Stimulated activated CD8-positive, alpha-beta memory T cell treated with anti-CD3 and anti-CD28 coated beads, Interleukin-4, amount 100 ng/mL, for 1 hour (primary cell): ENCODE results near the gene SCAF1.

Experiments
- DNase-seq, 2 donors: peaks; one replicate each; pipeline ENCODE4 v3.0.0-alpha.2; 2020; ENCODE audit warnings: low read depth in 2 of 2, low spot score in 1 of 2

SCAF1 gene

DNA sequence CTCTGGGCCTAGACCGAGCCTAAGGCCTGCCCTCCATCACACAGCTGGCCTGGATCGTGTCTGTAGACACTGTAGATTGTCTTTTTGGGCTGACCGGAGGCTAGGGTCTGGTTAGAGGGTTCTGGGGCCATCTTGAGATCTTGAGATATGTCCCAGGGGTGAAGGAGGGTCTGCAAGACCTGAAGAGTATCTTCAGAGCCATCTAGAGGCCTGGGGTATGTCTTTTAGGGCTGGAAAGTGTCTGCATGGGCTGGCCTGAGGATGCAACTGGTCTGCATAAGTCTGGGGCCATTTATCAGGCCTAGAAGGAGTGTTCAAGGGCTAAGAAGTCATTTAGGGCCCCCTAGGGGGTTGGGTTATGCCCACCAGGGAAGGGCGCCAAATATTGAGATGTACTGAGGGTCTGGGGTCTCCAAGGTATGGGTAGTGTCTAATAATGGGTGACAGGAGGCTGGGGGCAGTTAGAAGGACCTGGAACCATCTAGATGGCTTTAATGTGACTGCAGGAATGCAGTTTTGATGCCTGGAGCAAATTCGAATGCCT is 555 bp downstream of the SCAF1 start:
- no peak for DNase-seq

DNA sequence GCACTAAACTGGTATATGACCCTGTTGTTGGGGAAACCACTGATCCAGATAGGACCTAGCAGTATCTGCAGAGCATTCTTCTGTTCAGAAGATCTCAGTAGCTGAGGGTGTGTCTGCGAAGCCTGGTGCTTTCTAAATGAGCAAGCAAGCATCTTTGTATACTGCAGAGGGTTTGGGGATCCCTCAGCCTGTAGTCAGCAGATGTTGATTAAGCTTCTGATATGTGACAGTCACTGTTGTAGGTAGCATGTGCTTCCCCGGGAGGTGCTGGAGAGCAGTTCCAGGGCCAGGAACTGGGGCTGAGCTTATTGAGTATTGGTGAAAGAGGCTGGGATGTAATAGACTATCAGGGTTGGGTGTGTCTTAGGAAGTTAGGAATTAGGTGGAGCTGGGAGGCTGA is 1.5 kb downstream of the SCAF1 start:
- no peak for DNase-seq

GRCh38 chr19:49645592-49645991 is 3.6 kb downstream of the SCAF1 start:
- no peak for DNase-seq

DNA sequence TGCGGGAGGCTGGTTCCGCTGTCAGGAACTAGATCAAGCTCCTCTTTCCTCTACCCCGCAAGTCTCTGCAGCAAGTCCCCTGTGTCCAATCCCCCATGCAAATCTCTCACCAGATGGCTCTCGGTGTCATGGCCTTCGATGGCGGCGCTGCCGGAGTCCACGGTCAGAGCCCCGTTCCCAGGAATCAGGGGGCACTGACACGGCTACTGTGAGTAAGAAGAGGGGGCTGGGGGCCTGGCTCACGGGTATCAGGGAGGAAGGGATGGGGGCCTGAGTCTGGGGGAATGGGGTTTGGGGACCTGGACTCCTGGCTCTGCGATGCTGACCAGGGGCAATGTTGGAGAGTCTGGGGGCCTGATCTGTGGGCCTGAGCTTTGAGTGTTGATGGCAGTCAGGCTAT is 4.0 kb downstream of the SCAF1 start:
- DNase-seq: no peak

GRCh38 chr19:49646586-49646985 is 4.6 kb downstream of the SCAF1 start:
- DNase-seq: no peak

- DNase-seq: no peak
These were observed 9.2 kb downstream of the SCAF1 start for GRCh38 chr19:49651029-49651819.

DNA sequence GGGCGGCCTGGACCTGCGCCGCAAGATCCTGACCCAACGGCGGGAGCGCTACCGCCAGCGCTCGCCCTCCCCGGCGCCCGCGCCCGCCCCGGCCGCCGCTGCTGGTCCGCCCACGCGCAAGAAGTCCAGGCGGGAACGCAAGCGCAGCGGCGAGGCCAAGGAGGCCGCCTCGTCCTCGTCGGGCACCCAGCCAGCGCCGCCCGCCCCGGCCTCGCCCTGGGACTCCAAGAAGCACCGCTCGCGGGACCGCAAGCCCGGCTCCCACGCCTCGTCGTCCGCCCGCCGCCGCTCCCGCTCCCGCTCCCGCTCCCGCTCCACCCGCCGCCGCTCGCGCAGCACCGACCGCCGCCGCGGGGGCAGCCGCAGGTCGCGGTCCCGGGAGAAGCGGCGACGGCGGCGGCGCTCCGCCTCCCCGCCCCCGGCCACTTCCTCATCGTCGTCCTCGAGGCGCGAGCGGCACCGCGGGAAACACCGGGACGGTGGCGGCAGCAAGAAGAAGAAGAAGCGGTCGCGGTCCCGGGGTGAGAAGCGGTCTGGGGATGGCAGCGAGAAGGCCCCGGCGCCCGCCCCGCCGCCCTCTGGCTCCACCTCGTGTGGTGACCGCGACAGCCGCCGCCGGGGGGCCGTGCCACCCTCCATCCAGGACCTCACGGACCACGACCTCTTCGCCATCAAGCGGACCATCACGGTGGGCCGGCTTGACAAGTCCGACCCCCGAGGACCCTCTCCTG is 10.0 kb downstream of the SCAF1 start:
- no peak for DNase-seq

GRCh38 chr19:49652551-49653465 is 10.8 kb downstream of the SCAF1 start:
- no peak for DNase-seq

DNA sequence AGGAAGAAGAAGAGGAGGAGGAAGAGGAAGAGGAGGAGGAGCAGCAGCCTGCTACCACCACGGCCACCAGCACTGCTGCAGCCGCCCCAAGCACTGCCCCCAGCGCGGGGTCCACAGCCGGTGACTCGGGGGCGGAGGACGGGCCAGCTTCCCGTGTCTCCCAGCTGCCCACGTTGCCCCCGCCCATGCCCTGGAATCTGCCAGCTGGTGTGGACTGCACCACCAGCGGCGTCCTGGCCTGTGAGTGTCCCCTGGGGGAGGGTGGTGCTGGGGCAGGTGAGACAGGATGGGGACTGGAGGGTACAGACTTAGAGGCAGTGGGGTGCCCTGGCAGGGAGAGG is 11.4 kb downstream of the SCAF1 start:
- no peak for DNase-seq

DNA sequence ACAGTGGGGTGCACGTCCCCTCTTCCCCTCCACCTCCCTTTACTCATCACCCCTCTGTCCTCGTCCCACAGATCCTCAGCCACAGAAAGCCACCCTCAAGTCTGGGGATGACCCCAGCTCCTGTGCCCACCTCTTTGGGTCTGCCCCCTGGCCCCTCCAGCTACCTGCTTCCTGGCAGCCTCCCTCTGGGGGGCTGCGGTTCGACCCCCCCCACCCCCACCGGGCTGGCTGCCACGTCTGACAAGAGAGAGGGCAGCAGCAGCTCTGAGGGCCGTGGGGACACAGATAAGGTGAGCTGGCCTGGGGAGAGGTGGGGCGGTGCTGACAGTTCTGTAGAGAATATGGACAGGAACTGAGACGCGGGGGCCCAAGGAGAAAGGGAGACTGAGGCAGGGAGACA is 12.6 kb downstream of the SCAF1 start:
- no peak for DNase-seq

GRCh38 chr19:49655570-49656455 is 13.8 kb downstream of the SCAF1 start:
- no peak for DNase-seq

GRCh38 chr19:49656456-49657109 is 14.6 kb downstream of the SCAF1 start:
- DNase-seq: no peak

- DNase-seq: no peak
These were observed 15.6 kb downstream of the SCAF1 start for GRCh38 chr19:49657493-49658138.

GRCh38 chr19:49658139-49658517 is 16.1 kb downstream of the SCAF1 start:
- no peak for DNase-seq

DNA sequence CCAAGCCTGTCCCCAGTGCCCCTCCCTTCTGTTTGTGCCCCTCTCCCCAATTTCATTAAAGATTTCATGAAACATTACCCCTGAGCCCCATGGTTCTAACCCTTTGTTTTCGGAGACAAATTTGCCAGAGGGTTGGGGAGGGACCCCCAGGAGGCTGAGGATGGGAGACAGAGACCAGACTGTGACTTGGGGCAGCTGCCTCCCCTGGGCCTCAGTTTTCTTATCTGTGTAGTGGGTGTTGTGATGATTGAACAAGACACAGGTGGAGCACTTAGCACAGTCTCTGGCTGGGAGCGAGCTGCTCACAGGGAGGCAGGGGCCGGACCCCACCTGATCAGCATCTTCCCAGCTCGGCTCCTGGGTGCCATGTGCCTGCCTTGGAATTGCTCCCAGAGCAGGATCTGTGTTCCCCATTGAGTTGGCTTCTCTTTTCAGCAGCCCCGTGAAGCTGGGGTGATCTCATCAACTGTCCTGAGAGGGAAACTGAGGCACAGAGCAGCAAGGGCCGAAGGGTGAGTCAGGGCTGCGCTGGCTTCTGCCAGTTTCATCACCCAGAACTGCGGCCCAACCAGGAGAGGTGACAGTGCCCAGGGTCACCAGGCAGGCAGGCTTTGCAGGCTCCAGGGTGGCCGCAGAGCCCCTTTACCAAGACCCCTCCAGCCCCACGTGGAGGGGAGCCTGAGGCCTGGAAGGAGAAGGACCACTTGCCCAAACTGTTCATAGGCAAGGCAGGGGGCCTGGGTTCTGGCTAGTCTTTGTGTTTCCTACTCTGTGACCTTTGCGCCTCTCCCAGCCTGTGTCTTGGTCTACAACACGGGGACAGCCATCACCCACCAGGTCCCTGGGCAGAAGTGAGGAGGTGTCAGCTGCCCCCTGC is 16.8 kb downstream of the SCAF1 start:
- DNase-seq: no peak

GRCh38 chr19:49660338-49660961 is 18.4 kb downstream of the SCAF1 start:
- no peak for DNase-seq

- no peak for DNase-seq
These were observed 20.0 kb downstream of the SCAF1 start for GRCh38 chr19:49662011-49662410.

GRCh38 chr19:49663224-49663623 is 21.2 kb downstream of the SCAF1 start:
- DNase-seq: no peak
